Raji (cell line): Measurements from ENCODE around the gene BMAL2.

Experiments
- POLR2A ChIP-seq: IDR thresholded peaks from 2 replicates; pipeline ENCODE4 v1.6.1; 2011; ENCODE audit warnings: low read depth, low read length, control low read depth; ENCODE audit not compliant: insufficient read depth

Gene BMAL2

DNA sequence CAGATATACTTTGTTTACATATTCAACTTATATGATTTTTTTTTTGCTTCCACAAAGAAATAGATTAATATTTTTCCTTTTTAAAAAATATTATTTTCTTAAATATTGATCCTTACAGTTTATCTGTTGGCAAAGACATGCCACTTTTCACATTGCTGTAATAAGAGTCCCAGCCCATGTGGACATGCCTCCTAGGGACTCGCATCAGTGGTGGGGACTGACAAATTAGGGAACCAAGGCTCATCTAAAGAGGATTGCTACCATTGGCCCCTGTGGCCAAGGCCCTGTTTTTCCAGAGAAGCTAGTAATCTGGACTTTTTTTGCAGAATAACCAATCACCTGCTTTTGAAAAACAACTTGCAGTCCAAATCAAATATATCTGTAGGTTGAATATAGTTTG, 27.8 kb upstream of the BMAL2 start:
- no peak for TF ChIP-seq POLR2A

DNA sequence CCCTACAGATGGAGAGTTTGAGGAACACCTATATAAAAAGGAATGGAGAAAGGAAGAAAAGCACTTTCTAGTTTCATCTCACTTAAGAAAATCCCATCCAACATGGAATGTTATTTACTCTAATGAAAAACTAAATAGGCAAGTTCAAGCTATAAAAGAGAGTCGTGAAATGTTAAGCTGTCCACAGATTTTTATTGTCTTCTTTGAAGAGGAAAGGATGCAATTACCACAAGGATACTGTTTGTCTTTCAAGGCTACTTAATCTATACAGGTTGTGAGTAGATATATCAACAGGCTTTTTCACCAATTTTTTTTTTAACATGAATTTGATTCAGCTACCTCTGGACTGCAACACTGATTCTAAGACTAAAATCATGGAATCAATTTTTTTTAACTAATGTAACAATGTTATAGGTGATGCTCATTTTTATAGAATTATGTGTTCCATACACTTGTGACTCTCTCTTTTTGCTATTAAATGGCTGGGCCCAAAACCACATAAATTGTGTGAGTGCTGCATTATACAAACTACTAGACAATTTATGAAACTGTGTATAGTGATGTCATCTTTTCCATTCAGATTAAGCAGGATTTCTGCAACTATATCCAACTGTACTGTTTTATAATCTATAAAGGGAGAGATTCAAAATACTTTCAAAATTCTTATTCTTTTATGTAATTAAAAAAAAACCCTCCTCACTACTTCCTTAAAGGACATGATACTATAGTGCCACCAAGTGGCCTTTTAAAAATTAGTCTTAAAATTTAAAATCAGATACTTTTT, 26.8 kb upstream of the BMAL2 start:
- no peak for TF ChIP-seq POLR2A

DNA sequence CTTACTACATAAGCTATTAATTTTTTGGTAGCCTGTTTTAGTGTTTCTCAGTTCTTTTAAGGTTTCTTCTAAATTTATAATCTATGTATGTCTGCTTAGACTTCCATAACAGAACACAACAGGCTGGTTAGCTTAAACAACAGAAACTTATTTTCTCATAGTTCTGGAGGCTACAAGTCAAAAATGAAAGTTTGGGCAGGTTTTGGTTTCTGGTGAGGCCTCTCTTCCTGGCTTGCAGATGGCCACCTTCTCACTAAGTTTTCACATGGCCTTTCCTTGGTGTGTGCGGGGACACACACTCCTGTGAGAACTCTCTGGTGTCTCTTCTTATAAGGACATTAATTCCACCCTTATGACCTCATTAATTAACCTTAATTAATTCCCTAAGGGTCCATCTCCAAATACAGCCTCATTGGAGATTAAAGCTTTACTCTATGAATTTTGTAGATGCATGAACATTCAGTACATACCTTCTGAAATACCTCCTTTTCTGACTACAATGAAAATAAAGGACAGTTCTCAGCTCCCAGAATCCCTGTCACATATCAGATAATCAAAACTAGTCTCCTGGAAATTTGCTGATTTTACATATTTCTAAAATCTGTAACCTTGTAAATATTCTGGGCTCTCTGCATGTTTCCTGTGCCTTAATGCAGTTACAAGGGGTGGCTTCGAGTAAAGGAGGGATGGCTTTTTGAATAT, 23.2 kb upstream of the BMAL2 start:
- no peak for TF ChIP-seq POLR2A

DNA sequence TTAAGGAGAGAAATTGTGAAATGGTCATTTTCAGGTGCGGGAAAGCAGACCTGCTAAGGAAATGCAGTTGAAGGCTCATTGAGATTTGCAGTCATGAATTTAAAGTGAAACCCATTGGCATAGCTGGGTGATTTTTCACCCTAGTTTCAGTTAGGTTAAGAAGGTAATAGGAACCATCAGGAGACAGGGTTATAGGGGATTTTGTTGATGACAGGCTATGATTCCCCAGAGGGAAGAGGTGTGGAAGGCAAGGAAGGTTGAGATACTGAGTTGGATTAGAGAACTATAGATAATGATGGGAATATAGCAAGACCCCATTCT, 22.7 kb upstream of the BMAL2 start:
- TF ChIP-seq POLR2A = no peak

DNA sequence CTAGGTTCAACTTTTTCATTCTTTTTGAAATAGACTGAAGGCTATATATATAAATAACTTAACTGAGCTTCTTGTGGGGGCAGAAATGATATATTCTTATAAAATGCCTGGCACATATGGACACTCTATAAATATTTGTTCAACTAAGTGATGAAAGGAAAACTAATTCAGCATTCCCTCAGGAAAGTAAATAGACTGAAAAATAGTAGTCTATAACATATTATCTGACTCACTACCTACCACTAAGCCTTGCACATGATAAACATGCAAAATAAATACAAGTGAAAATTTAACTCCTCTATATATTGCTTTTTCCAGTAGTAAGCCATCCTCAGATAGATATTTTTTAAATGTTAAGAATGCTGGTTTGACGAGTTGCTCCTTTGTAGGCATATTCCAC, 15.7 kb upstream of the BMAL2 start:
- TF ChIP-seq POLR2A = no peak

DNA sequence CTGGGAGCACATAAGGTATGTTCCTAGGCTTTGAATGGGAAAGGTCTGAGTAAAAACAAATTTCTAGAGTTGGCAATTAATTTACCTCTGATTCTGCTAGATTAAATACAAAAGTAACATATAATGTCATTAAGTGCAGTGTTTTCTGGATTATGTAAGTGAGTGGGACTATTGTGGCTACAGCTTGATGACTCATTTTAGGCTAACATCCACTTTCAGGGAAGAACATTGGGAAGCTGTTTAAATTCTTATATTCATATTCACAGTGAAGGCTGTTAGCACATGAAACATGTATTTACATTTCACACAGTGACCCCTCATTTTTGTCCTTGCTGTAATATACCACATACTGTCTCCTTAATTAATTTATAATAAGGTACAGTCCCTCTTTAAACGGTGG, 13.2 kb upstream of the BMAL2 start:
- TF ChIP-seq POLR2A = no peak

DNA sequence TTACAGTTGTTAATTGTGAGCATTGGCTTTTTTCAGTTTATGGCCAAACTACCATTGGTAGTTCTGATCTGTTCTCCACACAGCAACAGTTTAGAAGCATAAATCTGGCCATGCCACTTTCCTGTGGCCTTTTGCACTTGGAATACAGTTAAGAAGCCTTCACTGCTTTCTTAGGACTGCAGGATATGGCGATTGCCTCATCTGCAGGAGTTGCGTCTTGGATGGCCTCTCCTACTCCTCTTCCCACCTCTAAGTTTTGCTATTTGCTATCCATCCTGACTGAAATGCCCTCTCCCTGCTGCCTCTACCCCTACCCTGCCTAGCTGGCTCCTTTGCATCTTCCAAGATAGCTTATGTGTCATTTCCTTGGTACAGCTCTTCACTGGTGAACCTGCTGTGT, 12.8 kb upstream of the BMAL2 start:
- TF ChIP-seq POLR2A = no peak

DNA sequence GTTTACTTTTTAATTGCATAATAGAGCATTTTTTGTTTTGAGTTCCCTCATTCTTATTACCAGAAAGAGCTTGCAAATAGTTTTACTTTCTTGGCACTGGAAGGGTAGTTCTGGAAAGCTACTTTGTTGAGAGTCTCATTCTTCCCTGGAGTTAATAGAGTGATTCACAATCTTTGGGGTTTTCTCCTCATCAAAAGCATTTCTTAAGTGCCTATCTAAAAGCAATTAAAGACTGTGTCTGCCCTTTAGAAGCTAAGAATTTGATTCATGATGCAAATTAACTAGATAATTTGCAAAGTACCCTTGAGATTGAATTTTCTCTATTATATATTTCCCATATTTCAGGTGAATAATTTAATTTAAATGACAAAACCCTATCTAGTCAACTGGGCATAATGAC, 8.1 kb upstream of the BMAL2 start:
- no peak for TF ChIP-seq POLR2A

DNA sequence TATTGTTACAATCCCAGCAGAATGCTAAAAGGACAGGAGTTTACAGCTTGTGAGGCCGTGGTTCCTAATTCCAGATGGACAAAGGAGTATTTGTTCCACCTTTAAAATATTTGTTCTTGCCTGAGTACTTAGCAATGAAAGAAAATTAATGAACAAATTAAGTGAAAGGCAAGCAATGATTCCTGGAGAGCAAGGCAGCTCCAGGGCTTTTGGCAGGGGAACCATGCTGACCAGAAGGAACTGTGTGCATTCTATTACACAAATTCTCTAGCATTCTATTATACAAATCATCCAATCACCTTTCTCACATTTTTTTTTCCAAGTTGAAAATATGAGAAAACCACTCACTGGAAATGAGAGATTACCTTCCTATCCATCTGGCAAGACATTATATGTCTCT, 1.8 kb upstream of the BMAL2 start:
- no peak for TF ChIP-seq POLR2A

DNA sequence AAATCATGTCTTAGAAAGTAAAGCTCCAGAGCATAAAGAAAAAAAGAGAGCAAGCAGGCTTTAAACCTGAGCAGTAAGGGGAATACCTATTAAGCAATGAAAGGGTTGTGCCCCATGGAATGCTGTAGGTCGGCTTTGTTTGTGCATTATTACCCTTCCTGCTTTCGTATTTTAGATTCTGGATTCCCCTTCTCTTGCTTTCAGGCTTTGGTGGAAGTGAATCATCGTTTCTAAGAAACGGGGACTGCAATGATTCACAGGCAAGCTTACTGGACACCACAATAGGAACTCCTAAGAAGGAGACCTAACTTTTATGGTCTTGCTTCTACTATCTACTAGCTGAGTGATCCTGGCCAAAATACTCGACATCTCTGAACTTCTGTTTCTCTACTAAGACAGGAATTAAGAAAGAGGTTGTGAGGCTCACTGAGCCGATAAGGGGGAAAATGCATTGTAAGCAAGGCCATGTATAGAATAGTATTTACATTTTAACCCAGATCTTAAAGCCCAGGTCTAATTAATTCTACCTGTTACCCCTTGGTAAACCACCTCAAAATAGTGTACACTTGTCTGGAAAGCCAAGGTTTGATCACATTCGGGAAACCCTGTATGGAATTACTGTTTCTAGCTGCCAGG, 1.2 kb upstream of the BMAL2 start:
- no peak for TF ChIP-seq POLR2A

DNA sequence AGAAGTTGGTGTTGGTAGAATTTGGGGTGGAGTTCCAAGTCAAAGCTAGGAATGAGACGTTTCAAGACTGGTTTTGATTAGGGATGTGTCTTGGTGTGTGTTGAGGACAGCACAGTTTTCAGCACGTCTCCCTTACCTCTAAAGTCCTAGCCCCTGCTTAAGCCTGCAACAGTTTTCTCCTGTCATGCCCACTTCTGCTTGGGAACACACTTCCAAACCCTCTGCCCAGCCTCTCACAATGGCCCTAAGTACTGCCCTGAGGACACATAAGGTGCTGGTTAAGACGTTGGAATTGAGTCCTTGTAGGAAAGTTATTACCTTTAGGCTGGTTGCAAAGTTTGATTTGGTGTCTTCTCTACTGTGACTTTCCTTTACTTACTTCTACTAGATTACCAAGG, 710 bp upstream of the BMAL2 start:
- TF ChIP-seq POLR2A = no peak

DNA sequence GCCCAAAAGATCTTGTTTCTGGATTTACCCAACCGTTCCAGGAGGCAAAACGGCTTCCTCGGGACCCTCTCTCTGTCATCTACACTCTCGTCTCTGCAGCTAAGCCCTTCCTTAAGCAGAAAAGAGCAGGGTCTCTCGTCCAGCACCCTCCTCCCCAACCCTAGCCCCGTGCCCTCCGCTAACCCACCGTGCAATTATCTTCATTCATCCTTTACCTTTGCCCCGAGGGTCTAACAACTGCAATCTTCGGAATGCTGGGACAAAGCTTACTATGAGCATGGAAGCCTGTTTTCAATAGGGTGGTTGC, 276 bp upstream of the BMAL2 start:
- no peak for TF ChIP-seq POLR2A

DNA sequence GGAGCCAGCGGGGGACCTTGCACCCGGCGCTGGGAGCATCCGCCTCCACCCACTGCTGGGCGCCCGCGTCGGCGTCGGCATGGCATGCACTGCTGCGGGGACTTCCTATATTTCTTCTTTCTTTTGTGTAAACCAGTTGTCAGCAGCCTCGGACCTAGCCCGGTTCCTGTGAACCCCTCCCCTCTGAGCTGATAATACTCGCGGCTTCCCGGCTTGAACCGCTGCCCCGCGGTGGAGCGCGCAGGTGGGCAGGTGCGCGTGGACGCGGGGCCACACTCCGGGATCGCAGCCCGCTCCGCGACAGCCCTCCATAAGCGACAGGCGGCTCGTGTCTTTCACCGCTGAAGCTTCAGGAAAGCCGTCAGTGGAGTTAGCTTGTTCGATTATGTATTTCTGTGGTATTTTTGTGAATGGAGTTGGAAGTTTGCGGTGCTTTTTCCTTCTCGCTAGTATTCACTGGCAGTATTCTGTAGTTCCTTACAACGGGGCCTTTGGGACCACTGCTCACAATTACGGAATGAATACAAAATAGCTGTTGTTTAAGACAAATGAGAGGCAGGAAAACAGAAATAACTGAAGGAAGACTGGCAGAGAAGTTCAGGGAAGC, 870 bp downstream of the BMAL2 start:
- no peak for TF ChIP-seq POLR2A

DNA sequence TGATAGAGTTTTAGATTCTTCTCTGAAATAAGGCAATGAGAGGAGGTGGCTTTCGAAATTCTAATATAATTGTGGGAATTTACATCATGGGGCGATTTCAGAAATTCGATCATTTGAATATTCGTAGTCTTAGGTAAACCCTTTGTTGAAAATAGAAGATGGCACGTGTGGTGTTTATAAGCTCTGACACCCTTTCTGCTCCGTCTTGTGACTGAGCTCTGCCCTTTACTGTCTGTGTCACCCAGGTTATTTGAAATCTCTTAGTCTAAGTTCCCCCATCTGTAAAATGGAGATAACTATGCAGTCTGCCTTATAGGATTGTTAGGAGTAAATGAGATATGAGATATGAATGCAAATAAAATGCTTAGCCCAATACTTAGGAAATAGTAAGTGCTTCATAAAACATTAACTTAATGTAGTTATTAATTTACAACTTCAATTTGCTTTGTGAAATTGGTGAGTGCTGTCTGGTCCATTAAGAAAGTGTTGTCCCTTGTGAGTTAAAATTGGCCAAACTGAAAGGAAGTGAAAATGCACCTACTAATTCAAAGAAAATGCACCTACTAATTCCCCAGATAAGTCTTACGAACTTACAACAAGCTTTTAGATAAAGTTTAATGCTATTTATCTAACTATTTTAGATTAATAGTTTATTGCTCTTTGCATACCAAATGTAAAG, 1.5 kb downstream of the BMAL2 start:
- TF ChIP-seq POLR2A = no peak

DNA sequence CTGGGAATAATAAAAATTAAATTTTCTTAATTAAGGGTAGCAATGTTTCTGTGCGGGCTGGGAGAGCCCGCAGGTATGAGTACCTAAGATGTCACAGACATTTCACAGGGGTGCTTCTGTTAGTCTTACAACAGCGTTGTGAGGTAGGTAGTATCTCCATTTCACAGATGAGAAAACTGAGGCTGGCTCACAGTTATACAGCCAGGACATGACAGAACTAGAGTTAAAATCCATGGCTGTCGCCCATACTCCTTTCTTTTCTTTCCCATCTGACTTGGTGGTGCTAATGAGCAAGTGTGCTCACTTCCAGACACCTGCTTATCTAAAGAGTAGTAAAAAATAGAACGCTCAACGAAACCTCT, 2.1 kb downstream of the BMAL2 start:
- no peak for TF ChIP-seq POLR2A
